IPS-18c (cell line): ENCODE results near the gene RRP15.
"Not testable (repeated sequence)": the region's sequence is repeated elsewhere in the genome, so short reads cannot be mapped to it uniquely, and the experiment has no call there.

Source experiments
- H3K4me3 ChIP-seq: 2 replicates; pipeline ENCODE4 v1.7.0; 2013; ENCODE audit warnings: low read depth, mild to moderate bottlenecking, low read length, moderate library complexity; ENCODE audit not compliant: insufficient read depth
- H3K9me3 ChIP-seq: one replicate; pipeline ENCODE4 v1.6.1; 2013; ENCODE audit warnings: mild to moderate bottlenecking, low read length, moderate library complexity; ENCODE audit not compliant: control insufficient read depth, insufficient read depth

The RRP15 gene

GRCh38 chr1:218320182-218320581, 35.1 kb downstream of the RRP15 start:
- H3K9me3 ChIP-seq, H3K4me3 ChIP-seq: not testable (repeated sequence)

GRCh38 chr1:218322762-218323161, 37.7 kb downstream of the RRP15 start:
- no peaks in the 10 kb centered on the region for H3K9me3 ChIP-seq
- H3K4me3 ChIP-seq: no peak overlapping the region

- Histone ChIP-seq H3K4me3 (no peak overlapping the region), H3K9me3 (no peaks in the 10 kb centered on the region)
These were observed 38.6 kb downstream of the RRP15 start for GRCh38 chr1:218323568-218324225.

- no peaks in the 10 kb centered on the region for H3K9me3 ChIP-seq
- H3K4me3 ChIP-seq: no peak overlapping the region
These were observed 39.1 kb downstream of the RRP15 start for GRCh38 chr1:218324226-218324580.

- no peaks in the 10 kb centered on the region for H3K9me3 ChIP-seq
- H3K4me3 ChIP-seq: no peak overlapping the region
These were observed 43.7 kb downstream of the RRP15 start for GRCh38 chr1:218328769-218329168.

- no peak overlapping the region for H3K4me3 ChIP-seq
These were observed 45.0 kb downstream of the RRP15 start for GRCh38 chr1:218330043-218330623.

GRCh38 chr1:218332416-218332815, 47.3 kb downstream of the RRP15 start:
- no peaks in the 10 kb centered on the region for H3K9me3 ChIP-seq

More at GRCh38 chr1:218330043-218330623, 45.0 kb downstream of the RRP15 start:
- H3K9me3 ChIP-seq: no peaks in the 10 kb centered on the region

GRCh38 chr1:218336328-218336727, 51.2 kb downstream of the RRP15 start:
- Histone ChIP-seq H3K4me3 (no peak overlapping the region), H3K9me3 (no peaks in the 10 kb centered on the region)

More at GRCh38 chr1:218332416-218332815, 47.3 kb downstream of the RRP15 start:
- H3K4me3 ChIP-seq: no peak overlapping the region

- no peak overlapping the region for H3K4me3 ChIP-seq
- H3K9me3 ChIP-seq: no peaks in the 10 kb centered on the region
These were observed 54.3 kb downstream of the RRP15 start for GRCh38 chr1:218339267-218339831.

- no peak overlapping the region for H3K4me3 ChIP-seq
- no peaks in the 10 kb centered on the region for H3K9me3 ChIP-seq
These were observed 56.2 kb downstream of the RRP15 start for GRCh38 chr1:218341325-218341724.

GRCh38 chr1:218342091-218342490, 57.0 kb downstream of the RRP15 start:
- H3K9me3 ChIP-seq: no peaks in the 10 kb centered on the region

GRCh38 chr1:218344814-218345672, 60.0 kb downstream of the RRP15 start, which contains the start of gene TGFB2:
Gene TGFB2, plus strand, starts transcription at chr1:218345336. Its CDS starts 1,366 bp downstream, at chr1:218346702.
- no peaks in the 10 kb centered on the region for H3K9me3 ChIP-seq
- peak within 1 kb of the TSS; percentile 63 for H3K4me3 ChIP-seq

More at GRCh38 chr1:218342091-218342490, 57.0 kb downstream of the RRP15 start:
- no peak overlapping the region for H3K4me3 ChIP-seq

- H3K9me3 ChIP-seq: no peaks in the 10 kb centered on the region
- H3K4me3 ChIP-seq: peak overlapping the region; percentile 63
These were observed 60.7 kb downstream of the RRP15 start for GRCh38 chr1:218345673-218346390.

- Histone ChIP-seq H3K4me3 (peak overlapping the region; percentile 63), H3K9me3 (no peaks in the 10 kb centered on the region)
These were observed 61.5 kb downstream of the RRP15 start for GRCh38 chr1:218346391-218347204.

GRCh38 chr1:218347336-218347722, 62.2 kb downstream of the RRP15 start:
- Histone ChIP-seq H3K4me3 (peak overlapping the region; percentile 63), H3K9me3 (no peaks in the 10 kb centered on the region)
